HL-60 (cell line): Measurements from ENCODE around the gene OR1D2.

Experiments used
- CTCF ChIP-seq: IDR thresholded peaks from one replicate; pipeline ENCODE4 v1.5.1; 2011; ENCODE audit warnings: low read length, control low read depth, inconsistent platforms; ENCODE audit not compliant: insufficient read depth
- POLR2AphosphoS5 ChIP-seq: IDR thresholded peaks from 2 replicates; pipeline ENCODE4 v1.6.1; 2012; ENCODE audit warnings: low read depth
- TF ChIP-seq, protein P1 (sequence below): IDR thresholded peaks from 2 replicates; pipeline ENCODE4 v1.6.1; 2012; ENCODE audit warnings: low read depth; ENCODE audit not compliant: insufficient replicate concordance

DNA sequence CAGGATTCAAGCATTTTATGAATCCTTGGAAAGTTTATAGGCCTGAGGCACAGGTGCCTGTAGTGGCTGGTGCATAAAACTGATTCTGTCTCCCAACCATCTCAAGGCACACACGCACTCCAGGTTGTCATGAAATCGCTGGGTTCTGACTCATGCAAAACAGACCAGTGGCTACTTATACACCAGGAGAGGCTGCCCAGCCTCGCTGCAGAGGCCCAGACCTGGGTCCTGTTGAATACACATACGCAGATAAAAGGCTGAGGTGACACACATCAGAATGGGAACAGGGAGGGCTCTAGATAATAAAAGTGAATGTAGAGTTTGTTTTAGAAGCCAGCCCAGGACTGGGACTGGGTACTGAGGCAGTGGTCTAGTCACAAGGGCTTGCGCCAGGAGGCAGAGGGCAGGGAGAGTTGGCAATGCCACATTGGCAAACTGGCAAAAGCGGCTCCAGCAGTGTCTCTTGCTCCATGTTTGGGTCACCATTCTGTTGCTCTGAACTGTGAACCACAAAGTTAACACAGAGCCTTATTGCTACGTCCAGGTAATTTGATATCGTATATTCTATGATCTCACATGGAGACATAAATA lies 54.4 kb downstream of the OR1D2 start:
- TF ChIP-seq, protein P1, sequence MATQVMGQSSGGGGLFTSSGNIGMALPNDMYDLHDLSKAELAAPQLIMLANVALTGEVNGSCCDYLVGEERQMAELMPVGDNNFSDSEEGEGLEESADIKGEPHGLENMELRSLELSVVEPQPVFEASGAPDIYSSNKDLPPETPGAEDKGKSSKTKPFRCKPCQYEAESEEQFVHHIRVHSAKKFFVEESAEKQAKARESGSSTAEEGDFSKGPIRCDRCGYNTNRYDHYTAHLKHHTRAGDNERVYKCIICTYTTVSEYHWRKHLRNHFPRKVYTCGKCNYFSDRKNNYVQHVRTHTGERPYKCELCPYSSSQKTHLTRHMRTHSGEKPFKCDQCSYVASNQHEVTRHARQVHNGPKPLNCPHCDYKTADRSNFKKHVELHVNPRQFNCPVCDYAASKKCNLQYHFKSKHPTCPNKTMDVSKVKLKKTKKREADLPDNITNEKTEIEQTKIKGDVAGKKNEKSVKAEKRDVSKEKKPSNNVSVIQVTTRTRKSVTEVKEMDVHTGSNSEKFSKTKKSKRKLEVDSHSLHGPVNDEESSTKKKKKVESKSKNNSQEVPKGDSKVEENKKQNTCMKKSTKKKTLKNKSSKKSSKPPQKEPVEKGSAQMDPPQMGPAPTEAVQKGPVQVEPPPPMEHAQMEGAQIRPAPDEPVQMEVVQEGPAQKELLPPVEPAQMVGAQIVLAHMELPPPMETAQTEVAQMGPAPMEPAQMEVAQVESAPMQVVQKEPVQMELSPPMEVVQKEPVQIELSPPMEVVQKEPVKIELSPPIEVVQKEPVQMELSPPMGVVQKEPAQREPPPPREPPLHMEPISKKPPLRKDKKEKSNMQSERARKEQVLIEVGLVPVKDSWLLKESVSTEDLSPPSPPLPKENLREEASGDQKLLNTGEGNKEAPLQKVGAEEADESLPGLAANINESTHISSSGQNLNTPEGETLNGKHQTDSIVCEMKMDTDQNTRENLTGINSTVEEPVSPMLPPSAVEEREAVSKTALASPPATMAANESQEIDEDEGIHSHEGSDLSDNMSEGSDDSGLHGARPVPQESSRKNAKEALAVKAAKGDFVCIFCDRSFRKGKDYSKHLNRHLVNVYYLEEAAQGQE = no peak
- no peak for TF ChIP-seq CTCF
- TF ChIP-seq POLR2AphosphoS5 = no peak
